ENCODE results near the gene CNGA4.

Gene CNGA4

DNA sequence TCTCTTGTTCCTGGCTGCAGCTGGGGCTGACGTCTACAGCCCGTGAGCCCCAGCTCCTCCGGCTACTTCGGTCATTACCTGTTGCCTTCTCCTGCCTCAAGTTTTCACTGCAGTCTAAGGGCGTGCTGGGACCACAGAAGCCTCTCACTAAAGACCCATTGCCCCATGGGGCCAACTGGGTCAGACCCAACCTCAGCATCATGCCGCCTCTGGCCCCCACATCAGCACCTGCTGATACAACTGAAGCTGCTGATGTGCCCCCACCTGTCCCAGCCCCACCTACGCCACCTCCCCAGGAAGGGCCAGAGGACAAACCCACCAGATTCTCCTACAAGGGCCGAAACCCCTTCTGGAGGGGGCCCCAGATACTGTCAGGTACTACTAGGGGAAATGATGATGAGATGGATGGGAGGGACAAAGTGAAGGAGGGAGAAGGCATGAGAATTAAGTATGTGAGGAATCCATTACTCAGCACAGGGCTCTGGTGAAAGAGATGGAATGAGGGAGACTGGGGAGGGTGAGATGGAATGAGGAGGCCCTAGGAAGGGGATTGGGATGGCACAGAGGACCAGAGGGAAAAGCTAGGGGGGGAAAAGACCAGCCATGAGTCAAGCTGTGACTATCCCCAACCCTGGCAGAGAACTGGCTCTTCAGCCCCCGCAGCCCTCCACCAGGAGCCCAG lies 28.5 kb upstream of the CNGA4 start:
- no peak for DNase-seq (ENCODE audit: insufficient read length, low spot score)

GRCh38 chr11:6214530-6214929 lies 24.4 kb upstream of the CNGA4 start:
- DNase-seq (ENCODE audit: insufficient read length, low spot score), result no peak
- TF ChIP-seq, protein P1, sequence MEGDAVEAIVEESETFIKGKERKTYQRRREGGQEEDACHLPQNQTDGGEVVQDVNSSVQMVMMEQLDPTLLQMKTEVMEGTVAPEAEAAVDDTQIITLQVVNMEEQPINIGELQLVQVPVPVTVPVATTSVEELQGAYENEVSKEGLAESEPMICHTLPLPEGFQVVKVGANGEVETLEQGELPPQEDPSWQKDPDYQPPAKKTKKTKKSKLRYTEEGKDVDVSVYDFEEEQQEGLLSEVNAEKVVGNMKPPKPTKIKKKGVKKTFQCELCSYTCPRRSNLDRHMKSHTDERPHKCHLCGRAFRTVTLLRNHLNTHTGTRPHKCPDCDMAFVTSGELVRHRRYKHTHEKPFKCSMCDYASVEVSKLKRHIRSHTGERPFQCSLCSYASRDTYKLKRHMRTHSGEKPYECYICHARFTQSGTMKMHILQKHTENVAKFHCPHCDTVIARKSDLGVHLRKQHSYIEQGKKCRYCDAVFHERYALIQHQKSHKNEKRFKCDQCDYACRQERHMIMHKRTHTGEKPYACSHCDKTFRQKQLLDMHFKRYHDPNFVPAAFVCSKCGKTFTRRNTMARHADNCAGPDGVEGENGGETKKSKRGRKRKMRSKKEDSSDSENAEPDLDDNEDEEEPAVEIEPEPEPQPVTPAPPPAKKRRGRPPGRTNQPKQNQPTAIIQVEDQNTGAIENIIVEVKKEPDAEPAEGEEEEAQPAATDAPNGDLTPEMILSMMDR (IDR thresholded peaks at IDR 0.05; ENCODE audit: insufficient read depth, missing control alignments), result no peak
- no peak for FAIRE-seq

More for the DNA sequence above, 28.5 kb upstream of the CNGA4 start:
- no peak for FAIRE-seq
- TF ChIP-seq, protein P1 (IDR thresholded peaks at IDR 0.05; ENCODE audit: insufficient read depth, missing control alignments), result no peak

GRCh38 chr11:6216501-6216900 lies 22.4 kb upstream of the CNGA4 start:
- TF ChIP-seq, protein P1 (IDR thresholded peaks at IDR 0.05; ENCODE audit: insufficient read depth, missing control alignments), result no peak
- DNase-seq (ENCODE audit: insufficient read length, low spot score) (no peak), FAIRE-seq (no peak)

GRCh38 chr11:6217722-6218121 lies 21.2 kb upstream of the CNGA4 start:
- no peak for DNase-seq (ENCODE audit: insufficient read length, low spot score)
- TF ChIP-seq, protein P1 (IDR thresholded peaks at IDR 0.05; ENCODE audit: insufficient read depth, missing control alignments), result no peak
- no peak for FAIRE-seq

DNA sequence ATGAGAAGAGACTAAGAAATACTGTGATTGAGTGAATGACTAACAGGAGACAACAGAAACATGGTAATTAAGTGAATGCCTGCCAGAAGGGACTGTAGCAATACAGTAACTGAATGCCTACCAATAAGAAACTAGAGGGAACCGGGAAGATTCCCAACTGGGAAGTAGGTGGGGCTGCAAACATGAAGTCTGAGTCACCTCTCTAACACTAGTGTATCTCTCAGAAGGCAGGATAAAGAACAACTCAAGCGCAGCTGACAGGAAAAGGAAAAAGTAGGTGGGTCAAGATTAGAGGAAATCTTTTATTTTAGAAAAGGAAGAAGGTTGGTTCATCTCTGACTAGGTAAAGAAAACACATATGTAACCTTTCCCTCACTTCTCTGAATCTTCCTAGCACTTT lies 19.5 kb upstream of the CNGA4 start:
- TF ChIP-seq, protein P1 (IDR thresholded peaks at IDR 0.05; ENCODE audit: insufficient read depth, missing control alignments), result no peak
- no peak for DNase-seq (ENCODE audit: insufficient read length, low spot score)
- FAIRE-seq, result no peak

GRCh38 chr11:6223854-6224253 lies 15.0 kb upstream of the CNGA4 start:
- DNase-seq (ENCODE audit: insufficient read length, low spot score) (no peak), FAIRE-seq (no peak)
- TF ChIP-seq, protein P1 (IDR thresholded peaks at IDR 0.05; ENCODE audit: insufficient read depth, missing control alignments), result no peak

- no peak for DNase-seq (ENCODE audit: insufficient read length, low spot score)
- FAIRE-seq, result no peak
- TF ChIP-seq, protein P1 (IDR thresholded peaks at IDR 0.05; ENCODE audit: insufficient read depth, missing control alignments), result no peak
These were observed 14.5 kb upstream of the CNGA4 start for GRCh38 chr11:6224421-6224820.
